HepG2 (cell line): ENCODE data around the gene FAM3D. TPM values are rescaled to one million over a fixed set of nuclear protein-coding genes. Genes with fewer than 3 reads are reported as not detected.

Source experiments
- ATAC-seq: fragments of 200-7000 bp; cut with Tn5 transposase; 3 replicates; pipeline ENCODE4 v1.9.1; 2020; ENCODE audit warnings: mild to moderate bottlenecking, moderate library complexity
- BruUV-seq: library from RNA; stranded (reverse); fragments of 400-500 nt; replicated peaks from 2 replicates; lab custom pipeline; 2021; lab: Mats Ljungman, UMichigan
- CTCF ChIA-PET: fragments of 300-600 bp; formaldehyde crosslinking; extraction: SDS; loops from one replicate; lab custom pipeline; 2021; ENCODE audit warnings: low total read pairs, inconsistent platforms, low intra/inter-chr PET ratio; lab: Yijun Ruan, JAX
- POLR2A ChIA-PET: fragments of 350-600 bp; sonication (Branson Sonifier 250); formaldehyde crosslinking; loops from one replicate; lab custom pipeline; 2020; ENCODE audit warnings: antibody characterized with exemption, inconsistent platforms; lab: Yijun Ruan, JAX
- DNase-seq: peaks from one replicate; pipeline ENCODE4 v3.0.0-alpha.2; 2015; ENCODE audit warnings: low spot score
- FAIRE-seq: peaks from 3 replicates; lab custom pipeline; 2011; peaks lifted over from hg19 to GRCh38; lab: Jason Lieb, UNC
- H2AFZ ChIP-seq: one replicate; pipeline ENCODE4 v1.6.1; 2011; ENCODE audit warnings: low read length, inconsistent platforms
- H3K27ac ChIP-seq: fragments of 300-600 bp; 3 replicates; pipeline ENCODE4 v1.8.0; 2011; ENCODE audit warnings: mixed run types, mild to moderate bottlenecking, mixed read lengths, low read length, inconsistent platforms; ENCODE audit not compliant: insufficient read depth; ENCODE audit errors: extremely low read length
- H3K27me3 ChIP-seq, 2 experiments: fragments of 200-600 bp in 1 of 2; 2 replicates in 1 of 2; 3 replicates in 1 of 2; pipeline versions ENCODE4 v1.6.0 to v1.8.0; 2011; ENCODE audit warnings: low read length in 2 of 2, mild to moderate bottlenecking in 2 of 2, moderate library complexity in 2 of 2, inconsistent platforms in 1 of 2; ENCODE audit not compliant: insufficient read depth in 2 of 2, control insufficient read depth in 1 of 2
- H3K36me3 ChIP-seq, 2 experiments: fragments of 200-600 bp in 1 of 2; replicated peaks in 1 of 2; 2 replicates in 1 of 2; 3 replicates in 1 of 2; pipeline versions ENCODE4 v1.5.1 to v1.8.0; 2011; ENCODE audit warnings: low read length in 2 of 2, inconsistent platforms in 1 of 2; ENCODE audit not compliant: insufficient read depth in 2 of 2, control insufficient read depth in 1 of 2
- H3K4me1 ChIP-seq: 2 replicates; pipeline ENCODE4 v1.5.1; 2012; ENCODE audit warnings: low read length, inconsistent platforms; ENCODE audit not compliant: insufficient read depth
- H3K4me2 ChIP-seq: 2 replicates; pipeline ENCODE4 v1.6.0; 2011; ENCODE audit warnings: low read depth, low read length, inconsistent platforms
- H3K4me3 ChIP-seq, 3 experiments: fragments of 200-600 bp in 1 of 3; sonication (generic), shearing (Covaris generic) in 1 of 3; replicated peaks in 1 of 3; 2 replicates each; pipeline ENCODE4 v1.5.1; 2011 to 2016; ENCODE audit warnings: low read length in 3 of 3, inconsistent platforms in 2 of 3, low read depth in 2 of 3, mild to moderate bottlenecking in 2 of 3, control low read depth in 1 of 3, mixed read lengths in 1 of 3; ENCODE audit not compliant: insufficient read depth in 1 of 3
- H3K79me2 ChIP-seq: one replicate; pipeline ENCODE4 v1.6.1; 2011; ENCODE audit warnings: low read length, inconsistent platforms; ENCODE audit not compliant: insufficient read depth
- H3K9ac ChIP-seq: 2 replicates; pipeline ENCODE4 v1.6.0; 2011; ENCODE audit warnings: mild to moderate bottlenecking, low read depth, low read length, inconsistent platforms; ENCODE audit not compliant: insufficient read depth
- H3K9me3 ChIP-seq: 2 replicates; pipeline ENCODE4 v1.5.1; 2012; ENCODE audit warnings: mild to moderate bottlenecking, low read length
- H4K20me1 ChIP-seq: 2 replicates; pipeline ENCODE4 v1.6.0; 2011; ENCODE audit warnings: inconsistent platforms, mild to moderate bottlenecking, low read length, moderate library complexity; ENCODE audit not compliant: insufficient read depth
- MEIS2 ChIP-seq: sonication (generic); formaldehyde crosslinking; IDR thresholded peaks from 2 replicates; pipeline ENCODE4 v1.9.0; 2021; ENCODE audit warnings: mild to moderate bottlenecking, missing genetic modification reagents
- NR0B2 ChIP-seq: sonication (generic); formaldehyde crosslinking; IDR thresholded peaks from 2 replicates; pipeline ENCODE4 v1.4.0; 2020; ENCODE audit warnings: mild to moderate bottlenecking, missing genetic modification reagents
- PLRG1 ChIP-seq: fragments of 450-650 bp; conservative IDR thresholded peaks from 2 replicates; pipeline ENCODE4 v1.6.1; 2016
- POLR2A ChIP-seq, 2 experiments: IDR thresholded peaks; 2 replicates each; pipeline ENCODE4 v1.6.1; 2011; ENCODE audit warnings: low read depth in 2 of 2, low read length in 2 of 2, mild to moderate bottlenecking in 1 of 2, moderate library complexity in 1 of 2; ENCODE audit not compliant: insufficient read depth in 1 of 2
- PTBP1 ChIP-seq: fragments of 200-400 bp; formaldehyde crosslinking; IDR thresholded peaks from 2 replicates; pipeline ENCODE4 v1.6.1; 2018; ENCODE audit warnings: low read length, low read depth; ENCODE audit not compliant: poor library complexity, severe bottlenecking
- RFXAP ChIP-seq: sonication (generic); formaldehyde crosslinking; IDR thresholded peaks from 2 replicates; pipeline ENCODE4 v1.4.0; 2020; ENCODE audit warnings: missing genetic modification reagents, borderline replicate concordance
- ZBTB43 ChIP-seq: sonication (generic); formaldehyde crosslinking; conservative IDR thresholded peaks from 2 replicates; pipeline ENCODE4 v1.4.0; 2020; ENCODE audit warnings: missing genetic modification reagents
- ZBTB7B ChIP-seq: sonication (generic); formaldehyde crosslinking; IDR thresholded peaks from 2 replicates; pipeline ENCODE4 v1.4.0; 2020; ENCODE audit warnings: missing genetic modification reagents
- ZNF275 ChIP-seq: sonication (generic); formaldehyde crosslinking; IDR thresholded peaks from 2 replicates; pipeline ENCODE4 v1.8.0; 2022; ENCODE audit warnings: missing genetic modification reagents, mild to moderate bottlenecking, inconsistent platforms, borderline replicate concordance
- WGBS: methylation state at CpG from one replicate; pipeline ENCODE4 v1.1.6; 2017; ENCODE audit warnings: low lambda C conversion rate; 5-methylcytosine and 5-hydroxymethylcytosine counted together
- in situ Hi-C: cut with HindIII; loops from 2 replicates; pipeline ENCODE4 v1.10.0; 2017; ENCODE audit warnings: low pct_unique_long_range_greater_than_20kb; ENCODE audit not compliant: extremely low pct_ligation_motif_present
- intact Hi-C: fragments of 100-400 bp; cut with micrococcal nuclease; formaldehyde crosslinking; loops from one replicate; pipeline ENCODE4 v1.10.0; 2022; ENCODE audit not compliant: unreplicated experiment
- polyA plus RNA-seq, 8 experiments: library from polyadenylated mRNA; depleted of rRNA in 3 of 8; stranded (reverse) in 7 of 8; unstranded in 1 of 8; fragments of >200 nt; fragmentation: Illumina TruSeq in 4 of 8; extraction: Trizol in 4 of 8; gene quantifications; 2 replicates each; pipeline versions ENCODE4 v1.2.1 to v1.2.3, GENCODE V29; 2011 to 2016; ENCODE audit warnings: low read depth in 4 of 8, missing spikeins in 1 of 8, mixed read lengths in 1 of 8; ENCODE audit not compliant: insufficient read depth in 1 of 8
- total RNA-seq, 5 experiments: library from RNA; depleted of rRNA; stranded (reverse); fragments of >200 nt; fragmentation: Illumina TruSeq; extraction: Trizol; gene quantifications; 2 replicates each; pipeline ENCODE4 v1.2.3, GENCODE V29; 2016; ENCODE audit warnings: low read depth in 1 of 5

FAM3D gene
- total and polyA plus RNA-seq, 2 of the 13 experiments (the other 11 are each of a cell fraction or from before 2014, with no cell fraction given): not detected

- POLR2A ChIA-PET: no interaction called here
- TF ChIP-seq MEIS2 (CRISPR knock-in tag) (no peak), NR0B2 (no peak), POLR2A (IDR thresholded peaks at IDR 0.05; ENCODE audit: insufficient read depth in 1 of 2, low read depth in 2 of 2, low read length in 2 of 2) (no peak), PTBP1 (no peak), RFXAP (CRISPR knock-in tag) (no peak), ZBTB43 (CRISPR knock-in tag) (no peak), ZNF275 (no peak), ZBTB7B (CRISPR knock-in tag) (no peak), PLRG1 (no peak)
- Histone ChIP-seq H3K4me1 (peaks cover 16% of the 10 kb centered on the region), H3K9me3 (no peaks in the 10 kb centered on the region), H3K36me3 (no peaks in the 10 kb centered on the region), H3K27ac (no peak overlapping the region), H2AFZ (no peak overlapping the region), H3K4me3 (no peak overlapping the region), H3K79me2 (no peaks in the 10 kb centered on the region), H3K4me2 (no peak overlapping the region), H4K20me1 (no peaks in the 10 kb centered on the region), H3K9ac (no peak overlapping the region), H3K27me3 (peaks cover 2 to 19% of the 10 kb centered on the region in 2 experiments; a peak in 4 of 5 replicates)
- in situ Hi-C loops (no loop called here), intact Hi-C loops (no loop called here)
- FAIRE-seq (no peak), ATAC-seq (no peak), DNase-seq (no peak)
- BruUV-seq: no TSS peak
- CTCF ChIA-PET: no interaction called here
- no CpG with 5 or more reads among the region's 5 CpGs for WGBS
Measured at GRCh38 chr3:58623961-58624360, 42.6 kb downstream of the FAM3D start.
